GM21619 (cell line): Measurements from ENCODE around the gene ABCA5.

Experiments
- ATAC-seq: cut with Tn5 transposase; IDR thresholded peaks from one replicate; pipeline ENCODE4 v1.9.1; 2021; ENCODE audit not compliant: unreplicated experiment

ABCA5 gene

GRCh38 chr17:69327060-69327831, at the start of gene ABCA5:
TSS of gene ABCA5 (minus strand) at chr17:69327133. CDS start at chr17:69314415, 12,718 bp downstream.
- peak; percentile 90 for ATAC-seq

- no peak for ATAC-seq
Measured at GRCh38 chr17:69375229-69375628, 48.3 kb upstream of the ABCA5 start.

GRCh38 chr17:69373069-69373468, 46.1 kb upstream of the ABCA5 start:
- no peak for ATAC-seq

GRCh38 chr17:69367298-69367697, 40.4 kb upstream of the ABCA5 start:
- peak; percentile 96 for ATAC-seq

GRCh38 chr17:69363488-69364210, 36.7 kb upstream of the ABCA5 start:
- no peak for ATAC-seq

- no peak for ATAC-seq
Measured at GRCh38 chr17:69361156-69361555, 34.2 kb upstream of the ABCA5 start.

GRCh38 chr17:69358688-69359596, 32.0 kb upstream of the ABCA5 start:
- peak; percentile 65 for ATAC-seq

- ATAC-seq: no peak
Measured at GRCh38 chr17:69357701-69358100, 30.8 kb upstream of the ABCA5 start.

GRCh38 chr17:69356625-69357024, 29.7 kb upstream of the ABCA5 start:
- no peak for ATAC-seq

- ATAC-seq: no peak
Measured at GRCh38 chr17:69350911-69351310, 24.0 kb upstream of the ABCA5 start.

- ATAC-seq: no peak
Measured at GRCh38 chr17:69348429-69348828, 21.5 kb upstream of the ABCA5 start.

- ATAC-seq: no peak
Measured at GRCh38 chr17:69346766-69347165, 19.8 kb upstream of the ABCA5 start.

GRCh38 chr17:69344939-69345338, 18.0 kb upstream of the ABCA5 start:
- no peak for ATAC-seq

GRCh38 chr17:69342896-69343644, 16.1 kb upstream of the ABCA5 start:
- ATAC-seq: no peak

GRCh38 chr17:69339937-69340336, 13.0 kb upstream of the ABCA5 start:
- ATAC-seq: no peak

- no peak for ATAC-seq
Measured at GRCh38 chr17:69336996-69337395, 10.1 kb upstream of the ABCA5 start.

GRCh38 chr17:69336580-69336979, 9.6 kb upstream of the ABCA5 start:
- ATAC-seq: no peak

- peak; percentile 47 for ATAC-seq
Measured at GRCh38 chr17:69335058-69335457, 8.1 kb upstream of the ABCA5 start.

- no peak for ATAC-seq
Measured at GRCh38 chr17:69333561-69333960, 6.6 kb upstream of the ABCA5 start.

- no peak for ATAC-seq
Measured at GRCh38 chr17:69331756-69332155, 4.8 kb upstream of the ABCA5 start.
